ENCODE measurements around the gene PCBD1.
A peak's percentile ranks its signal among the peaks of the same experiment; 100 is the strongest.
"Not testable (repeated sequence)": the region's sequence is repeated elsewhere in the genome, so short reads cannot be mapped to it uniquely, and the experiment has no call there.

PCBD1 gene

DNA sequence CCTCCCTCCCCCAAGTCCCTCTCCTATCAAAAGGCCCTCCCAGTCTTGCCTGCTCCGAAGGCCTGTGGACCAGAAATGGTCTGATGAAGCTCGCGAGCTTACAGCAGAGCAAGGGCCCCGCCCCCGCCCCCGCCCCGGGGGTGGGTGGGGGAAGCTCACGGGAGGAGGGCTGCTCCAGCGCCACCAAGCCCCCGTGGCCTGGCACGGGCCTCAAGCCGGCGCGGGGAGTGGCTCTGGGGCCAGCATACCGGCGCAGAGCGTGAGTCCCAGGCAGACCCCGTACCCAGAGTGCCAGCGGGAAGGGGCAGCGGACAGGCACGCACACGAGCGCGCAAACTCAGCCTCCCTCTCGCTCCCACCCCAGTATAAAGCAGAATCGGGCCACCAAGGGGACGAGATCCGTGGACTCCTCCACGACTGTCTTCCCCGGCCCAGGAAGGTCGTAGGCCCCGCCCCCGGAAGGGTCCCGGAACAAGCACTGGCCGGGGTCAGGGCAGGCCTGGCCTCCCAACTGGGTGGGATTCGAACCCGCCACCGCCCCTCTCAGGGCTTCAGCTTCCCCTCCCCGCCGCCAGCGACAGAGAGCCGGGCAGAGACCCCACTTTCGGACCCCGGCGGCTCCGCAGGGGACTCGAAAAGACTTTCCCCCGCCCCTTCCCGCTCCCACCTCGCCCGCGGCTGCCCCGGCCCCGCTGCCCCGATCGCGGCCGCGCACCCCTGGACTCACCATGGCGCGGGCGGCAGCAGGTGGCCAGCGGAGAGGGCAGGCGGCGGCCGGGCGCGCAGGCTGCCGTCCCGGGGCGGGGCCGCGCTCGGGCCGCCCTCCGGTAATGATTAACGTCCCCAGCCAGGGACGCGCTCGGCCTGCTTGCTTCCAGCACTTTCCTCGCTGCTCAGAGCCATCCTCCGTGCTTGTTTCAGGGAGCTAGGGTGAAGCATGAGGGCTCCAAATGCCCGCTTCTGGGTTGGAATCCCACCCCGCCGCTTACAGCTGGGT lies at the start of gene PCBD1:
PCBD1 (minus strand) TSS at position 762 of the 997 bp plus-strand sequence; CDS start at position 730, 32 bp downstream.
- DNase-seq (ENCODE audit: low read depth), result no peak

GRCh38 chr10:70937661-70938060 lies 49.3 kb upstream of the PCBD1 start:
- DNase-seq (ENCODE audit: low read depth), result no peak

DNA sequence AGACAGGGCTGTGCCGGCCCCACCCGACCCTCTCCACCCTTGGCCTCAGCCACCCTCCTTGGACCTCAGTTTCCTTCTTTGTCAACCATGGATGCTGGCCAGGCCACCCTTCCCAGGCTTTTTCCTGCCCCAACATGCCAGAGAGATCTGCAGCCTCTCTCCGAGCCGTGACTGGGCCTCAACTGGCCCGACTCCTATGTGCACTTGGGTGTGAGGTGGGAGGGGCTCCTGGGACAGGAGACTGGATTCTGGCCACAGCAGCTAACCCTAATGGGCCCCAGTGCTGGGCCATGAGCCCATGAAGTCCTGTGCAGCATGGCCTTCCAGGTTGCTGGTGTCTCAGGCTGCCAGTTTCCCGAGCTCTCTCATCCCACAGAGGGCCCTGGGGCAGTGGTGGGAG lies 47.7 kb upstream of the PCBD1 start:
- no peak for DNase-seq (ENCODE audit: low read depth)

DNA sequence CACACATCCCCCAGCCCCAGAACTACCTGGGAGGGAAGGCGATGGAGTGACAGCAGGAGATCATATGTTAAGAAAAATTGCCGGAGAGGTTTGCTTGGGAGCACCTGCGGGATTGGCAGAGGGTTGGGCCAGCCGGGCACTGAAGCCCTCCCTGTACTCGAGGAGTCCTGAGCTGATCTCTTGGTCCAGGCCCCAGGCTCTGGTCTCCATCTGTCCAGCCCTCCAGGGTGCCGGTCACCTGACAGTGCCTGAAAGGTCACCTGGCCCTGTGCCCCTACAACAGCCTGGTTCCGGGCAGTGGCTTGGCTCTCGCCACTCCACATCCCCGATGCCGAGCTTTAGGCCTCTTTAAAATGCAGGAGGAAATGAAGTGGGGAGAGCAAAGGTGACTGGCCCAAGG lies 47.3 kb upstream of the PCBD1 start:
- no peak for DNase-seq (ENCODE audit: low read depth)

- no peak for DNase-seq (ENCODE audit: low read depth)
These were observed 46.8 kb upstream of the PCBD1 start for GRCh38 chr10:70935125-70935625.

- no peak for DNase-seq (ENCODE audit: low read depth)
These were observed 46.3 kb upstream of the PCBD1 start for GRCh38 chr10:70934701-70935100.

GRCh38 chr10:70932392-70933196 lies 44.2 kb upstream of the PCBD1 start:
- no peak for DNase-seq (ENCODE audit: low read depth)

GRCh38 chr10:70931168-70931815 lies 42.9 kb upstream of the PCBD1 start:
- no peak for DNase-seq (ENCODE audit: low read depth)

DNA sequence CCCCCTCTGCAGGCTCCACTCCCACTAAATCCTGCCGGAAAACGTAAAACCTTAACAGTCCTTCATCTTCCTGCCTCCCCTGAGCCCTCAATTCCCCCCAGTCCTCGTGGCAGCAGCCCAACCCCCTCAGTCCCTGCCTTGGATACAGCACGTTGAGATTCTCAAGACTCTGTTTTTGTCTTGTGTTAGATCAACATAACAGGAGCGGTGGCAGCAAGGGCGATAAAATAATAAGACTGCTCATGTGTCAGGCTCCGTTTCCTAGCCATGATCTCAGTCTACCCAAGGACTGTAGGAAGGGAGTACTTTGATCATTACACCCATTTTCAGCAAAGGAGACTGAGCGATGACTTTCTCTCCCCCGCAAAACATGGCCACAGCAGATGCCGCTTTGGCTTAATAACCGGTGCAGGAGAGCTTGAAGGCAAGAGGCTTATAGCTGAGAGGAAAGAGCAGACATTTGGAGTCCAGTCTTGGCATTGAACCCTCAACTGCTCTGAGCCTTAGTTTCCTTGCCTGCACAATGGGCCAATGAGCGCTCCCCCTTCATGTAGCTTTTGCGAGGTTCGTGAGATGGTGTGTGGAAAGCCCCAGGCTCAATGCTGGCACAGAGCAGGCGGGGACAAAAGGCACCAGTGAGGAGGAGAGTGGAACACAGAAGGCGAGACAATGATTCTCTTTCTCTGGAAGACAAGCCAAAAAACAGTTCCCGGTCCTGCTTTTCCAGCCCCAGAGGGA lies 42.1 kb upstream of the PCBD1 start:
- DNase-seq (ENCODE audit: low read depth), result no peak

- no peak for DNase-seq (ENCODE audit: low read depth)
These were observed 39.8 kb upstream of the PCBD1 start for GRCh38 chr10:70928140-70928539.

DNA sequence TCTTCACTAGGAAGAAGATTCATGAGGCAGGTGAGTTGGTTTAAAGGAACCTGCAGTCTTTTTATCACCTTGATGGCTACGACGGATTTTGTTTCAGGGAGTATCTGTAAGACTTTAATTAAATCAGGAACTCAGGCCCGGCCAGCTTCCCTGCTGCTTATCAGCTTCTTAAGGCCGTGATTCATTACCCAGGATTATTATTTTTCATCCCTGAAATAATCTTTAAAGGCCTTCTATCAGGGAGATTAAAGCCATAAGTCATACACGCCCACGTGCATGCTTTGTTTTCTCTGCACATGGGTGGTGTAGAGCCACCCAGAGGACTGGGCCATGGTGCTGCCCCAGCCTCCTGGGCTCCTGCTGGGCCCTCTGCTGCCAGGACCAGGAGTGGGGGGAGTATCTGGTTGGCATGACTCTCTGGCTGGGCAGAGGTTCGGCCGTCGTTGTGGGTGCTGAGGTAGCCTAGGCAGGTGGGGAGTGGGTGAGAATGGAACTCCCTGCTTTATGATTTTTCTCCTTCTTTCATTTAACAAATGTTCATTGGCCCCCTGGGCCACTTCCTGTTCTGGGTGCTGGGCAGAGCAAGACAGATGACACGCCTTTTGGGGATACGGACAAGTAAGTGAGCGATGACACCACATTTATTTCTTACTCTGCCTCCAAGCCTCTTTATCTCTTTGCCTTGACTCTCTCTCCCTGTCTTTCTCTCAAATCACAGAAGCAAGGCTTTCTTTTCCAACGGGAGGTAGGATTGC lies 39.0 kb upstream of the PCBD1 start:
- DNase-seq (ENCODE audit: low read depth), result no peak

DNA sequence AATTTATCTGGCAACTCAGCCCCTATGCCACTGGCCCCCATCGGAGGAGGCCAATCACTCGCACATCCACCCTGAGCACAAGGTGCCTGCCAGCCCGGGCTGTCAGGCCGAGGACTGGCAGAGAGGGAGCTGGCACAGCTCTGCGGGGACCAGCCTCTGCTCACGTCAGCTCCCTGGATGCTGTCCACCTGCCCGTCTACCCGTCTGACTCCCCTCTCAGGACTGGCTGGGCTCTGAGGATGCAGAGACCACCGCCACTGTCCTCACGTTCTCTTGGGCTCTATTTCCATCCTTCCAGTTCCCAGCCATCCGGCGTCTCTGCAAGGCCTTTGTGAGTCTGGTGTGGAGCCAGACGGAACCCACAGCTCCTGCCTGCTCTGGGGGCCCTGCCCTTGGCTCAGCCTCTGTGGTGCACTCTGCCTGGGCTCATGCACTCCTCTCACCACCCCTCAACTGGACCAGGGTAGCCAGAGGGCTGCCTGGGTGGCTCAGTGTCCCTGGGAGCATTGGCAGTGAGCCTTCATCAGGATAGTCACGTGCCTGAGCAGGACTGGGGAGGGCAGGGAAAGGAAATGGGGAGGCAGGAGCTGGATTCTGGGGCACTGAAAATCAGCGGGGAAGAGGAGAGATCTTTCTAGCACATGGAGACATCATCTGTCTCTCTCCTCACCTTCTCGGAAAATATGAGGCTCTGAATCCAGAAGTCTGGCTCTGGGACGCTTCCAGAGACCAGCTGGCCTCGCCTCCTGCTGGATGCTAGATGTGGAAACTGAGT lies 38.0 kb upstream of the PCBD1 start:
- no peak for DNase-seq (ENCODE audit: low read depth)

GRCh38 chr10:70925377-70926225 lies 37.2 kb upstream of the PCBD1 start:
- peak; percentile 5 for DNase-seq (ENCODE audit: low read depth)

GRCh38 chr10:70923696-70924095 lies 35.3 kb upstream of the PCBD1 start:
- DNase-seq (ENCODE audit: low read depth), result no peak

- no peak for DNase-seq (ENCODE audit: low read depth)
These were observed 32.9 kb upstream of the PCBD1 start for GRCh38 chr10:70921285-70921684.

DNA sequence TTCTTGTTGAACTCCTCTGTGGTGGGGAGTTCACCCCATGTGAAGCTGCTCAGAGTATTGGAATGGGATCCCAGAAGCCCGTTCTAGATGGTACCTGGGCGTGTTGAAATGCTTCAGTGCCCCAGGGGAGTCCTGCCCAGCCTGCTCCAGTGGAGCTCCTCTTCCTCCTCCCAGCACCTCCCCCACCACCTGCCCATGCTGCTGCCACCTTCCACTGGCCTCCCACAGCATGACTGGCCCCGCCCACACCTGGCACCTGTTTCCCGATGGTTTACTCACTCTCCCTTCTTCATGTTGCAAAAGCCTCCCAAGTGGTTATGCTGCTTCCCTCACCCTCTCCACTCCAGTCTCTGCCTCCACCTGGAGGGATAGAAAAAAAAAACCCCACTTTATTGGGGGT lies 32.2 kb upstream of the PCBD1 start:
- DNase-seq (ENCODE audit: low read depth), result no peak

DNA sequence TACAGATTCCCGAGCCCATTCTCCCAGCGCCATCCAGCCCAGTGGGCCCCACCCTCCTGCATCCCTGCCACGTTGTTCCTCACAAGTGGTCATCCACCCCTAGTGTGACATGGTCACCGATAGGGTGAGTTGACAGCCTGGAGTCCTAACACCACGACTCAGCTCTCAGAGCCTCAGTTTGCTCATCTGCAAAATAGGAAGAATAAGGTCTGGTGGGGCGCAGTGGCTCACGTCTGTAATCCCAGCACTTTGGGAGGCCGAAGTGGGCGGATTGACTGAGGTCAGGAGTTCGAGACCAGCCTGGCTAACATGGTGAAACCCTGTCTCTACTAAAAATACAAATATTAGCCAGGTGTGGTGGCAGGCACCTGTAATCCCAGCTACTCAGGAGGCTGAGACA lies 31.5 kb upstream of the PCBD1 start:
- DNase-seq (ENCODE audit: low read depth), result not testable (repeated sequence)

DNA sequence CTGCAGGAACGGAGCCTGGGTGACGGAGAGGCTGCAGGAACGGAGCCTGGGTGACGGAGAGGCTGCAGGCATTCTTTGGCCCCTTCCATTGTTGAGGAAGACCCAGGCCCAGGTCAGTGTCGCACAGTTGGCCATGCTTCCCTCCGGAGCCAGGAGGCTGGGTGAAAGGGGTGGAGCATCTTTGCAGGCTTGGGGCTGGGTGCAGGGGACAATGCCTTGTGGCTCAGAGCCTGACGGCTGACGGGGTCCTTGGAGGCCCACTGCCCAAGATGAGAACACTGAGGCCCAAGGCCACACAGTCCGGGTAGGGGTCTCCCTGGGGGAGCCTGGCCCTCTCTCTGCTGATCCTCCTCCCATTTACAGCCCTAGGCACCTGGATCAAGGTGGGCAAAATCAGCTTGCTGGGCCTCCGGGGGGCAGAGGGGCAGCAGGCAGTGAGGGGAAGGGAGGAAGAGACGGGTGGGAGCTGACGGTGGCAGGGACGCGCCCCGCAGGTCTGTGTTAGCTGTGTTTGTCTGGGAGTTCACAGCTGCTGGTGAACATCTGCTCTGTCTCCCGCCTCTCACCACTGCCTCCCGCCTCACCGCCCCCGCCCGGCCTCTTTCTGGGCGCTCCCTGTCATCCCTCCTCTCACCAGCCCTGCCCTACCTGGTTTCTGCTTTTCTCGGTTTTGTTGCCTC lies 30.6 kb upstream of the PCBD1 start:
- DNase-seq (ENCODE audit: low read depth), result no peak

Data from stromal cell of bone marrow (primary cell).